Measurements from ENCODE around the gene CAMK2G.

Gene CAMK2G

GRCh38 chr10:73841526-73842285 lies 32.6 kb downstream of the CAMK2G start:
- no peaks in the 10 kb centered on the region for H3F3A ChIP-seq (ENCODE audit: insufficient read depth, low read length)
- no peak overlapping the region for H3K27ac ChIP-seq (ENCODE audit: low read depth, low read length, poor library complexity, severe bottlenecking)
- H3K4me2 ChIP-seq (ENCODE audit: low read length): no peak overlapping the region
- no peaks in the 10 kb centered on the region for H3K27me3 ChIP-seq (ENCODE audit: insufficient read depth, low read length)
- H3K9me3 ChIP-seq (ENCODE audit: low read length): no peaks in the 10 kb centered on the region
- TF ChIP-seq CTCF (IDR thresholded peaks at IDR 0.05; ENCODE audit: low read length) (no peak), EZH2 (IDR thresholded peaks at IDR 0.05; ENCODE audit: borderline replicate concordance, low read length) (no peak)
- H3K79me2 ChIP-seq (ENCODE audit: insufficient read depth, low read length): no peaks in the 10 kb centered on the region
- H4K20me1 ChIP-seq (ENCODE audit: insufficient read depth, low read length): no peaks in the 10 kb centered on the region
- no peaks in the 10 kb centered on the region for H3K4me1 ChIP-seq (ENCODE audit: insufficient read depth, low read length, severe bottlenecking)
- no peak overlapping the region for H2AFZ ChIP-seq (ENCODE audit: low read length)
- H3K36me3 ChIP-seq (ENCODE audit: insufficient read depth, low read length): peaks cover 37% of the 10 kb centered on the region; the same call in 1 of the 2 replicates
- H3K9ac ChIP-seq (ENCODE audit: low read length): no peak overlapping the region
- H3K4me3 ChIP-seq (ENCODE audit: low read depth, low read length, poor library complexity, severe bottlenecking): no peak overlapping the region
- H3K9me2 ChIP-seq (ENCODE audit: low read depth, low read length): no peaks in the 10 kb centered on the region

DNA sequence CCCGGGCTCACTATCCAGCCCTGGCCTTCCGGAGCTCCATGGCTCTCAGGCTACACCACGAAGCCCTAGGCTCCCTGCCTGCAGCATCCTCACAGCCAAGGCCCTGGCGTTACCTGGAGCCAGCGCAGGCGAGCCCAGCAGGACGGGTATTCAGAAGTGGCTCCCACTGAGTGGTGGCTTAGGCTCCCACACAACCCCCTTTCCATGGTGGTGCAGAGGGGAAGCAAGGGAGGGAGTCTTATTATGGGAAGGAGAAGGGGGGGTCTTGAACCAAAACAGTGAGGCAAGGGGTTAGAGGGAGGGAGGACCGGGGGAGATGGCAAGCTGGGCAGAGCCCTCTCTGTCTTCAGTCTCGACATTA lies 33.3 kb downstream of the CAMK2G start:
- no peaks in the 10 kb centered on the region for H3K9me3 ChIP-seq (ENCODE audit: low read length)
- no peak overlapping the region for H2AFZ ChIP-seq (ENCODE audit: low read length)
- no peaks in the 10 kb centered on the region for H3K4me1 ChIP-seq (ENCODE audit: insufficient read depth, low read length, severe bottlenecking)
- H3K9ac ChIP-seq (ENCODE audit: low read length): no peak overlapping the region
- H3K4me3 ChIP-seq (ENCODE audit: low read depth, low read length, poor library complexity, severe bottlenecking): no peak overlapping the region
- TF ChIP-seq CTCF (IDR thresholded peaks at IDR 0.05; ENCODE audit: low read length) (no peak), EZH2 (IDR thresholded peaks at IDR 0.05; ENCODE audit: borderline replicate concordance, low read length) (no peak)
- no peaks in the 10 kb centered on the region for H3K9me2 ChIP-seq (ENCODE audit: low read depth, low read length)
- no peak overlapping the region for H3K4me2 ChIP-seq (ENCODE audit: low read length)
- H3K36me3 ChIP-seq (ENCODE audit: insufficient read depth, low read length): peaks cover 31% of the 10 kb centered on the region; the same call in 1 of the 2 replicates
- H3K27me3 ChIP-seq (ENCODE audit: insufficient read depth, low read length): no peaks in the 10 kb centered on the region
- H3K79me2 ChIP-seq (ENCODE audit: insufficient read depth, low read length): no peaks in the 10 kb centered on the region
- no peak overlapping the region for H3K27ac ChIP-seq (ENCODE audit: low read depth, low read length, poor library complexity, severe bottlenecking)
- no peaks in the 10 kb centered on the region for H3F3A ChIP-seq (ENCODE audit: insufficient read depth, low read length)
- H4K20me1 ChIP-seq (ENCODE audit: insufficient read depth, low read length): no peaks in the 10 kb centered on the region

DNA sequence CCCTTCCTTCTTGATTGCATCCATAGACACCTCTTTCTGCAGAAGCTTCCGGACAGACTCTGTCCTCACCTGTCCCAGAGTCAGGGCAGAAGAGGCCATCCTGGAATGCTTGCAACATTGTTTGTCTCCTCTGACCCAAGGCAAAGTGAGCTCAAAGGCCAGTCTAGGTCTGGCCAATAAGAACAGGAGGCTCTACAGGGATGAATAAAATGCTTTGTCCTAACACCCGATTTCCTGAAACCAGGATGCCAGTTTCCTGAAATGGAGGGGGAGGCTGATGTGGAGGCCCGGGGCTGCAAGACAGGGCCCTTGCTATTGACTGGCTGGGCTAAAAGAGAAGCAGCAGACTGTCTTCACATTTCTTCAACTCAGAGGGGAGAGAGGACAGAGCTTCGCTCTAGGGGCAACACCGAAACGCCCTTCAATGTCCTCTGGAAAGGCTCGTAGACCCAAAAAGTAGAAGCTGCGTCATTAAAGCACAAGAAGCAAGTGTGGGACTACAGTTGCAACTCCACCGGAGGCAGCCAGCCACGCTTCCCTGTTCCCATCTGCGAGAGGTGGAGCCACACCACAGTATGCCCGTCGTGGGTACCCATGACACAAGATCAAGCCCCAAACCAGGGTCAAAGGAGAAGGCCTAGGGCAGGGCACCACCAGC lies 33.8 kb downstream of the CAMK2G start:
- Histone ChIP-seq H3K4me3 (ENCODE audit: low read depth, low read length, poor library complexity, severe bottlenecking) (no peak overlapping the region), H3K9me2 (ENCODE audit: low read depth, low read length) (no peaks in the 10 kb centered on the region), H3K27me3 (ENCODE audit: insufficient read depth, low read length) (no peaks in the 10 kb centered on the region), H3K36me3 (ENCODE audit: insufficient read depth, low read length) (peaks cover 31% of the 10 kb centered on the region; the same call in 1 of the 2 replicates), H3K4me1 (ENCODE audit: insufficient read depth, low read length, severe bottlenecking) (no peaks in the 10 kb centered on the region), H4K20me1 (ENCODE audit: insufficient read depth, low read length) (no peaks in the 10 kb centered on the region), H3K79me2 (ENCODE audit: insufficient read depth, low read length) (no peaks in the 10 kb centered on the region), H3K9me3 (ENCODE audit: low read length) (no peaks in the 10 kb centered on the region), H2AFZ (ENCODE audit: low read length) (no peak overlapping the region), H3K4me2 (ENCODE audit: low read length) (no peak overlapping the region), H3F3A (ENCODE audit: insufficient read depth, low read length) (no peaks in the 10 kb centered on the region), H3K9ac (ENCODE audit: low read length) (no peak overlapping the region), H3K27ac (ENCODE audit: low read depth, low read length, poor library complexity, severe bottlenecking) (no peak overlapping the region)
- TF ChIP-seq EZH2 (IDR thresholded peaks at IDR 0.05; ENCODE audit: borderline replicate concordance, low read length) (no peak), CTCF (IDR thresholded peaks at IDR 0.05; ENCODE audit: low read length) (no peak)
